HCT116 (cell line): ENCODE measurements around the gene GLCE. TPM values are rescaled to one million over a fixed set of nuclear protein-coding genes. Genes with fewer than 3 reads are reported as not detected.

Experiments used
- ATAC-seq: fragments of 200-7000 bp; cut with Tn5 transposase; 2 replicates; pipeline ENCODE4 v1.9.1; 2020; ENCODE audit warnings: mild to moderate bottlenecking, moderate library complexity
- BruUV-seq: library from RNA; stranded (reverse); fragments of 400-500 nt; replicated peaks from 2 replicates; lab custom pipeline; 2021; lab: Mats Ljungman, UMichigan
- CTCF ChIA-PET: fragments of 300-600 bp; sonication (Branson Sonifier 250); formaldehyde crosslinking; loops from one replicate; lab custom pipeline; 2021; ENCODE audit warnings: antibody characterized with exemption; lab: Charles Lee
- POLR2A ChIA-PET: fragments of 300-600, 350-600 bp; sonication (Branson Sonifier 250); formaldehyde crosslinking; loops from one replicate; lab custom pipeline; 2021; ENCODE audit warnings: antibody characterized with exemption; lab: Charles Lee
- RAD21 ChIA-PET, 2 experiments: fragments of 300-600 bp; sonication (Branson Sonifier 250); formaldehyde crosslinking; loops; one replicate each; lab custom pipeline; 2023; ENCODE audit warnings: low total read pairs in 2 of 2; ENCODE audit not compliant: uncharacterized antibody in 2 of 2, unreplicated experiment in 2 of 2, low non-redundant PET in 1 of 2; lab: Charles Lee
- DNase-seq: peaks from one replicate; pipeline ENCODE4 v3.0.0-alpha.2; 2010; ENCODE audit warnings: low read depth, low spot score
- H2AFZ ChIP-seq: fragments of 200-600 bp; shearing (Covaris generic), sonication (generic); 2 replicates; pipeline ENCODE4 v1.6.1; 2017; ENCODE audit warnings: low read depth, mixed run types, mixed read lengths, antibody characterized with exemption, low read length; ENCODE audit not compliant: poor library complexity, severe bottlenecking
- H3K27ac ChIP-seq: 2 replicates; pipeline ENCODE4 v1.5.1; 2012; ENCODE audit warnings: low read depth, low read length
- H3K27me3 ChIP-seq: fragments of 200-600 bp; sonication (generic); 2 replicates; pipeline ENCODE4 v1.6.1; 2016; ENCODE audit warnings: mixed run types, low read length, mixed read lengths; ENCODE audit not compliant: insufficient read depth
- H3K36me3 ChIP-seq, 2 experiments: fragments of 200-500 bp in 1 of 2; fragments of 200-600 bp in 1 of 2; sonication (Bioruptor generic) in 1 of 2; sonication (generic) in 1 of 2; 2 replicates each; pipeline versions ENCODE4 v1.5.1 to v1.6.1; 2014 to 2016; ENCODE audit warnings: low read length in 2 of 2, inconsistent platforms in 1 of 2, mixed read lengths in 1 of 2, mixed run types in 1 of 2; ENCODE audit not compliant: insufficient read depth in 2 of 2, control insufficient read depth in 1 of 2
- H3K4me1 ChIP-seq, 2 experiments: fragments of 200-600 bp in 1 of 2; sonication (generic) in 1 of 2; 2 replicates each; pipeline versions ENCODE4 v1.5.1 to v1.6.1; 2012 to 2017; ENCODE audit warnings: low read length in 2 of 2, inconsistent platforms in 1 of 2, mild to moderate bottlenecking in 1 of 2, mixed read lengths in 1 of 2, mixed run types in 1 of 2, moderate library complexity in 1 of 2; ENCODE audit not compliant: insufficient read depth in 2 of 2, control insufficient read depth in 1 of 2
- H3K4me2 ChIP-seq: fragments of 200-600 bp; sonication (generic); 2 replicates; pipeline ENCODE4 v1.6.1; 2017; ENCODE audit warnings: mixed run types, low read length, mixed read lengths
- H3K4me3 ChIP-seq, 2 experiments: fragments of 200-600 bp in 1 of 2; sonication (generic) in 1 of 2; replicated peaks in 1 of 2; 2 replicates each; pipeline ENCODE4 v1.5.1; 2011 to 2016; ENCODE audit warnings: low read length in 2 of 2, control low read depth in 1 of 2, low read depth in 1 of 2, mild to moderate bottlenecking in 1 of 2, mixed read lengths in 1 of 2, mixed run types in 1 of 2
- H3K79me2 ChIP-seq: fragments of 200-600 bp; sonication (generic); 2 replicates; pipeline ENCODE4 v1.6.1; 2017; ENCODE audit warnings: mild to moderate bottlenecking, mixed run types, low read length, moderate library complexity, mixed read lengths; ENCODE audit not compliant: insufficient read depth
- H3K9ac ChIP-seq: fragments of 200-600 bp; sonication (generic); 2 replicates; pipeline ENCODE4 v1.6.1; 2016; ENCODE audit warnings: low read length, mixed read lengths
- H3K9me2 ChIP-seq: fragments of 200-600 bp; sonication (generic), shearing (Covaris generic); 2 replicates; pipeline ENCODE4 v1.6.1; 2017; ENCODE audit warnings: mixed run types, mild to moderate bottlenecking, moderate library complexity; ENCODE audit not compliant: insufficient read depth
- H3K9me3 ChIP-seq, 2 experiments: fragments of 200-500 bp in 1 of 2; fragments of 200-600 bp in 1 of 2; sonication (Bioruptor generic) in 1 of 2; sonication (generic) in 1 of 2; 2 replicates each; pipeline ENCODE4 v1.6.1; 2014 to 2017; ENCODE audit warnings: low read length in 2 of 2, mixed read lengths in 2 of 2, inconsistent platforms in 1 of 2, low read depth in 1 of 2, mild to moderate bottlenecking in 1 of 2, mixed run types in 1 of 2, moderate library complexity in 1 of 2; ENCODE audit not compliant: control insufficient read depth in 1 of 2, insufficient read depth in 1 of 2
- H4K20me1 ChIP-seq: fragments of 200-600 bp; sonication (generic), shearing (Covaris generic); 2 replicates; pipeline ENCODE4 v1.6.1; 2017; ENCODE audit warnings: mixed run types, mild to moderate bottlenecking, moderate library complexity; ENCODE audit not compliant: insufficient read depth
- ATF3 ChIP-seq: IDR thresholded peaks from 2 replicates; pipeline ENCODE4 v1.6.1; 2012
- CBX3 ChIP-seq: IDR thresholded peaks from 2 replicates; pipeline ENCODE4 v1.6.1; 2012; ENCODE audit warnings: low read depth
- CTCF ChIP-seq, 3 experiments: fragments of 200-600 bp in 1 of 3; sonication (generic) in 1 of 3; IDR thresholded peaks in 2 of 3; conservative IDR thresholded peaks in 1 of 3; 2 replicates each; pipeline ENCODE4 v1.5.1; 2012 to 2017; ENCODE audit warnings: low read depth in 2 of 3, low read length in 2 of 3, antibody characterized with exemption in 1 of 3, borderline replicate concordance in 1 of 3, control low read depth in 1 of 3, mild to moderate bottlenecking in 1 of 3, mixed read lengths in 1 of 3, mixed run types in 1 of 3, moderate library complexity in 1 of 3; ENCODE audit not compliant: insufficient read depth in 1 of 3
- EGR1 ChIP-seq: IDR thresholded peaks from 2 replicates; pipeline ENCODE4 v1.6.1; 2012; ENCODE audit warnings: low read depth
- EZH2 ChIP-seq: fragments of 200-600 bp; sonication (generic); IDR thresholded peaks from 2 replicates; pipeline ENCODE4 v1.6.1; 2017; ENCODE audit warnings: antibody characterized with exemption, mixed run types
- EZH2phosphoT487 ChIP-seq: fragments of 200-600 bp; IDR thresholded peaks from 2 replicates; pipeline ENCODE4 v1.6.1; 2018; ENCODE audit warnings: antibody characterized with exemption, borderline replicate concordance
- POLR2A ChIP-seq: IDR thresholded peaks from 2 replicates; pipeline ENCODE4 v1.7.0; 2011; ENCODE audit warnings: borderline replicate concordance; ENCODE audit not compliant: insufficient read depth, insufficient read length; ENCODE audit errors: extremely low read depth
- POLR2AphosphoS5 ChIP-seq: IDR thresholded peaks from 2 replicates; pipeline ENCODE4 v1.6.1; 2011; ENCODE audit warnings: mild to moderate bottlenecking, low read depth, low read length, moderate library complexity
- REST ChIP-seq: IDR thresholded peaks from 2 replicates; pipeline ENCODE4 v1.6.1; 2012; ENCODE audit warnings: low read depth
- SIN3A ChIP-seq: IDR thresholded peaks from 2 replicates; pipeline ENCODE4 v1.6.1; 2012; ENCODE audit warnings: low read depth
- SP1 ChIP-seq: IDR thresholded peaks from 2 replicates; pipeline ENCODE4 v1.6.1; 2012; ENCODE audit warnings: low read depth
- SRF ChIP-seq: IDR thresholded peaks from 2 replicates; pipeline ENCODE4 v1.6.1; 2012; ENCODE audit warnings: low read depth
- YY1 ChIP-seq: IDR thresholded peaks from 2 replicates; pipeline ENCODE4 v1.6.1; 2011; ENCODE audit warnings: low read length, low read depth, moderate library complexity, mild to moderate bottlenecking; ENCODE audit not compliant: insufficient replicate concordance; ENCODE audit errors: extremely low read depth
- intact Hi-C: fragments of 100-400 bp; cut with micrococcal nuclease; formaldehyde crosslinking; loops from 2 replicates; pipeline ENCODE4 v1.10.0; 2022
- total RNA-seq: library from RNA; stranded (reverse); gene quantifications from one replicate; pipeline ENCODE4 v1.2.1, GENCODE V29; 2021; ENCODE audit not compliant: unreplicated experiment

The GLCE gene
- total RNA-seq, 1 experiment from 2014 or later, result 22.2 TPM

- no peak for TF ChIP-seq REST
- no peak for TF ChIP-seq EZH2phosphoT487
- TF ChIP-seq EZH2, result no peak
- TF ChIP-seq EGR1, result no peak
Observed at GRCh38 chr15:69115031-69115430, 45.4 kb upstream of the GLCE start (continued).

GRCh38 chr15:69116391-69116790 is 44.0 kb upstream of the GLCE start:
- CTCF ChIA-PET, result no interaction called here
- H3K9me2 ChIP-seq, result no peaks in the 10 kb centered on the region
- no peak for DNase-seq
- peaks cover 11% of the 10 kb centered on the region; the same call in 1 of the 2 replicates for H3K27me3 ChIP-seq
- no peak overlapping the region for H3K4me2 ChIP-seq
- H3K4me1 ChIP-seq, result peaks cover 5 to 12% of the 10 kb centered on the region in 2 experiments; a peak in 3 of 4 replicates
- TF ChIP-seq YY1 (no peak), SRF (no peak), EZH2phosphoT487 (no peak), POLR2AphosphoS5 (no peak), POLR2A (no peak), SP1 (no peak), ATF3 (no peak), EZH2 (no peak), CBX3 (no peak), SIN3A (no peak), CTCF (IDR thresholded peaks at IDR 0.05 in 2 of 3, conservative IDR thresholded peaks at IDR 0.05 in 1 of 3; ENCODE audit: borderline replicate concordance in 1 of 3, insufficient read depth in 1 of 3, low read depth in 2 of 3, low read length in 2 of 3) (no peak)
- intact Hi-C loops, result no loop called here
- RAD21 ChIA-PET, result no interaction called here
- H3K9ac ChIP-seq, result no peak overlapping the region
- H3K4me3 ChIP-seq, result no peak overlapping the region
- H3K27ac ChIP-seq, result no peak overlapping the region
- POLR2A ChIA-PET, result interaction anchor here (0.6 kb wide), 1 partner anchor 16 kb away, joined by 4 read pairs; no protein-coding TSS in a partner anchor
- H3K9me3 ChIP-seq, result no peaks in the 10 kb centered on the region
- H3K36me3 ChIP-seq, result no peaks in the 10 kb centered on the region
- no TSS peak for BruUV-seq
- no peak for ATAC-seq
- no peaks in the 10 kb centered on the region for H3K79me2 ChIP-seq
- no peak overlapping the region for H2AFZ ChIP-seq
- no peaks in the 10 kb centered on the region for H4K20me1 ChIP-seq
